Skeletal muscle tissue (tissue), 4 donors: ENCODE results near the gene MPP3. TPM values are rescaled to one million over a fixed set of nuclear protein-coding genes. Genes with fewer than 3 reads are reported as not detected.
A peak's percentile ranks its signal among the peaks of the same experiment; 100 is the strongest.
"Not testable (repeated sequence)": the region's sequence is repeated elsewhere in the genome, so short reads cannot be mapped to it uniquely, and the experiment has no call there.

Source experiments
- H3K27ac ChIP-seq: one replicate; pipeline ENCODE4 v1.7.0; 2013; ENCODE audit warnings: mild to moderate bottlenecking, low read depth, low read length, inconsistent platforms
- H3K27me3 ChIP-seq, 3 donors: one replicate each; pipeline ENCODE4 v1.7.0; 2013; ENCODE audit warnings: low read length in 3 of 3; ENCODE audit not compliant: control insufficient read depth in 3 of 3, insufficient read depth in 3 of 3
- H3K36me3 ChIP-seq, 3 donors: one replicate each; pipeline ENCODE4 v1.7.0; 2013; ENCODE audit warnings: low read length in 3 of 3; ENCODE audit not compliant: control insufficient read depth in 3 of 3, insufficient read depth in 3 of 3
- H3K4me1 ChIP-seq, 3 donors: one replicate each; pipeline ENCODE4 v1.7.0; 2013; ENCODE audit warnings: low read length in 3 of 3, mild to moderate bottlenecking in 3 of 3; ENCODE audit not compliant: control insufficient read depth in 3 of 3, insufficient read depth in 3 of 3
- H3K4me3 ChIP-seq, 3 donors: one replicate each; pipeline ENCODE4 v1.7.0; 2013; ENCODE audit warnings: low read length in 3 of 3
- H3K9ac ChIP-seq, 3 donors: one replicate each; pipeline ENCODE4 v1.7.0; 2013; ENCODE audit warnings: low read length in 3 of 3, mild to moderate bottlenecking in 3 of 3, moderate library complexity in 2 of 3, low read depth in 1 of 3
- H3K9me3 ChIP-seq, 3 donors: one replicate each; pipeline ENCODE4 v1.7.0; 2013; ENCODE audit warnings: low read length in 3 of 3; ENCODE audit not compliant: control insufficient read depth in 3 of 3
- total RNA-seq: library from RNA; depleted of rRNA; stranded (reverse); fragments of >200 nt; gene quantifications from one replicate; pipeline ENCODE4 v1.2.3, GENCODE V29; 2014
- donor health status: Osteomylitis.

MPP3 gene
- total RNA-seq, 1 donor from 2014 or later: 4.2 TPM

DNA sequence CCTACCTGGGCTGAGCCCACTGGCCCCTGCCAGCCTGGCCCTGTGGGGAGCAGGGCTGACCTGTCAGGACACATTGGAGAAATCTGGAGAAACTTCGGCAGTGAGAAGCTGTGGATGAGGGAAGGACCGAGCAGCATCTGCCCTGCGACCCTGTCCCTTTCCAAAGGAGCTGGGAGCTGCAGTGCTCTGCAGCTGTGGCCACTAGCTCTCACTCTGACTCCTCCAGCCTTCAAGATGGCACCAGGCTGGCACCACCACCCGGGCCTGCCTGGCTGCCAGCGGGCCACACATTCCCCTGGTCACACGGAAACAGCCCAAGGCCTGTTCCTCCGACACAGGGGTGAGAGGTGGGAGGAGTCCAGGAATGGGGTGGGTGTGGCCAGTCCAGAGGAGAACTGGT is 44.1 kb upstream of the MPP3 start:
- Histone ChIP-seq H3K27ac (no peak overlapping the region), H3K9ac (no peak overlapping the region), H3K4me1 (peaks cover 15 to 23% (median 19%) of the 10 kb centered on the region in 3 donors), H3K4me3 (no peak overlapping the region), H3K27me3 (peaks cover 0 to 5% (median 3%) of the 10 kb centered on the region in 3 donors), H3K36me3 (peaks cover 0 to 2% (median 0%) of the 10 kb centered on the region in 3 donors), H3K9me3 (no peaks in the 10 kb centered on the region)

DNA sequence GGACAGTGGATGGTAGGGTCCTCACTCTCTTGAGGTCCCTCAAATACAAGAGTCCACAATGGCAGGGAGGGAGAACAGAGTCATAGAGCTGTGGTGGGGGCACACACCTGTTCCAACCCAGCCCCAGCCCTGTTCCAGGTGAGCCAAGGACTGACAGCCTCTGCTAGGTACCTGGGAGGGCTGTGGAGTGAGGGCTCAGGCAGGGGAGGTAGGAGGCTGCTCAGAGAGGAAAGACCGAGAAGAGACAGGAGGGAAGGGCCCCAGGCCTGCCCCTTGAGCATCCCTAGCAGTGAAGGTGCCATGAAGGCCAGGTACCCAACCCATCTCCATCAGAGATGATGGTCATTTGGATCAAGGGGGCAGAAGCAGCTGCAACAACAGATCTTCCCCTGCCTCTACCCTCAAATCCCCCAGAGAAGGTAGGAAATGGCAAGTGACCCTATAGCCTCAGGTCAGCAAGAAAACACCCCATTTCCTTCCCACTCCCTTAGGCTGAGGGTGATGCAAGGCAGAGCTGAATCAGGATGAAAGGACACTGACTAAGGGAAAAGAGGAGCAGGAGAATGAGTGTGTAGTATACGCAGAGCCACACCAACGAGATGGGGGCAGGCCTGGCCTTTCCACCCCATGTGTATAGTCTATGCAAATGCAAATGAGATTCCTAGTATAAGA is 42.7 kb upstream of the MPP3 start:
- Histone ChIP-seq H3K4me1 (peaks cover 15 to 23% (median 19%) of the 10 kb centered on the region in 3 donors), H3K27ac (no peak overlapping the region), H3K9me3 (no peaks in the 10 kb centered on the region), H3K27me3 (peaks cover 0 to 5% (median 4%) of the 10 kb centered on the region in 3 donors), H3K36me3 (no peaks in the 10 kb centered on the region), H3K9ac (no peak overlapping the region), H3K4me3 (no peak overlapping the region)

- no peaks in the 10 kb centered on the region for H3K36me3 ChIP-seq
- H3K27ac ChIP-seq: no peak overlapping the region
- H3K4me3 ChIP-seq: no peak overlapping the region
These were observed 41.3 kb upstream of the MPP3 start for GRCh38 chr17:43874293-43874692.

DNA sequence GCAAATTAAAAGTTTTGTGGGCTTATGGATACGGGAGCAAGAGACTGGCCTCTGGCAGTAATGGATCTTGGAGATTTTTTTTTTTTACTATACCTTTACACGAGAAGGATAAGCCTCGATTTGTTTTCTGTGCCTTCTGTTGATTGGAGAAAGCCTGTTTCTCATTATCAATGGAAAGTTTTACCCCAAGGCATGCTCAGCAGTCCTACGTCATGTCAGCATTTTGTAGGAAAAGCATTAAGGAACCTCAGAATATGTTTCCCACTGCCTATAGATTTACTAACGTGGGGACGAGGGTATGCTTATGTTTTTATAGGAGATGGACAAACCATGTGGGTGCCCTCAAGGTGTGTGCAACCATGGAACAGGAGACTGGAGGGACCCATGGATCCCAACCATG is 40.9 kb upstream of the MPP3 start:
- Histone ChIP-seq H3K9me3 (no peaks in the 10 kb centered on the region), H3K4me3 (no peak overlapping the region), H3K36me3 (no peaks in the 10 kb centered on the region), H3K9ac (no peak overlapping the region), H3K27me3 (peaks cover 2 to 8% (median 7%) of the 10 kb centered on the region in 3 donors), H3K4me1 (peaks cover 5 to 6% (median 6%) of the 10 kb centered on the region in 3 donors), H3K27ac (no peak overlapping the region)

More at GRCh38 chr17:43874293-43874692, 41.3 kb upstream of the MPP3 start:
- Histone ChIP-seq H3K4me1 (peaks cover 7 to 11% (median 9%) of the 10 kb centered on the region in 3 donors), H3K9me3 (no peaks in the 10 kb centered on the region), H3K27me3 (peaks cover 2 to 8% (median 7%) of the 10 kb centered on the region in 3 donors), H3K9ac (no peak overlapping the region)

GRCh38 chr17:43873091-43873490 is 40.1 kb upstream of the MPP3 start:
- H3K27ac ChIP-seq: no peak overlapping the region
- H3K4me1 ChIP-seq: no peaks in the 10 kb centered on the region
- H3K9me3 ChIP-seq: no peaks in the 10 kb centered on the region
- no peak overlapping the region for H3K4me3 ChIP-seq
- no peak overlapping the region for H3K9ac ChIP-seq
- H3K27me3 ChIP-seq: peaks cover 2 to 8% (median 7%) of the 10 kb centered on the region in 3 donors
- H3K36me3 ChIP-seq: no peaks in the 10 kb centered on the region

- Histone ChIP-seq H3K27me3 (peaks cover 2 to 8% (median 7%) of the 10 kb centered on the region in 3 donors), H3K36me3 (no peaks in the 10 kb centered on the region), H3K27ac (no peak overlapping the region), H3K9me3 (no peaks in the 10 kb centered on the region), H3K4me3 (peak overlapping the region in 1 of 3 donors; percentile 10), H3K9ac (no peak overlapping the region), H3K4me1 (no peaks in the 10 kb centered on the region)
These were observed 39.2 kb upstream of the MPP3 start for GRCh38 chr17:43871946-43872690.

DNA sequence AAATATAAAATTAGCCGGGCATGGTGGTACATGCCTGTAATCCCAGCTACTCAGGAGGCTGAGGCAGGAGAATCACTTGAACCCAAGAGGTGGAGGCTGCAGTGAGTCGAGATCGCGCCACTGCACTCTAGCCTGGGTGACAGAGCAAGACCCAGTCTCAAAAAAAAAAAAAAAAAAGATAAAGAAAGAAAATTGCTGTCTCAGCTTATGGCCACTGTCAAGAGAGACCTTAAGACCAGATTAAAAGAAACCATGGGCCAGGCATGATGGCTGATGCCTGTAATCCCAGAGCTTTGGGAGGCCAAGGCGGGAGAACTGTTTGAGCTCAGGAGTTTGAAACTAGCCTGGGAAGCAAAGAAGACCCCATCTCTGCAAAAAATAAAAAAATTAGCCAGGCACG is 36.1 kb upstream of the MPP3 start:
- not testable (repeated sequence) for H3K9me3 ChIP-seq, H3K9ac ChIP-seq, H3K27ac ChIP-seq, H3K36me3 ChIP-seq, H3K4me1 ChIP-seq, H3K27me3 ChIP-seq, H3K4me3 ChIP-seq

DNA sequence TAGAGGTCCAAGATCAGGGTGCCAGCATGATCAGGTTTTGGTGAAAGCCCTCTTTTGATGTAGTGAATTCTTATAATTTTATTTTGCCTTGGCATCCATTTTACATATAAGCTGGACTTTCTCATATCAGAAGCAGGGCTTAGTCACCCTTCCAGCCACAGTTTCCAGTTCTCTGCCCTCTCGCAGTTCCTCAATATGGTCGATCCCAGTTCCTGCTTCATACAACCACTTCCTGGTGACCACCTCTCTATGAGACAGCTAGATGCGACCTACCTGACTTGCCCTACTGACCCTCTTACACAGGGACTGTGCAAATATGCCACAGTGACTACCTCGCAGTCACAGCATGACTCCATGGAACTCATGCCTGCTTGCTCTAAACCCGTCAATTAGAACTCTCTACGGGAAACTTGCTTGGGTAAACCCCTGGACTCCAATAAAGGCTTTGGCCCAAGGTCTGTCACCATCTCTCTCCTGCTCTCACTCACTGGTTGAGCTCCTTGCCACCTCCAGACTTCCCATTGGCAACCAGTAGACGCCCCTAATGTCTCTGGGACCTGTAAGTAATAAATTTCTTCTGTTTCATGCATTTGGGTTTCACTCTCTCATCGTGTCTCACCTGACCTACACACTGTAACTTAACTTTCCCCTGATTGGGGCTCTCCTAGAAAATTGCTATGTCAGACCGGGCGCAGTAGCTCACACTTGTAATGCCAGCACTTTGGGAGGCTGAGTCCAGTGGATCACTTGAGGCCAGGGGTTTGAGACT is 35.5 kb upstream of the MPP3 start:
- no peak overlapping the region for H3K27ac ChIP-seq
- no peaks in the 10 kb centered on the region for H3K36me3 ChIP-seq
- H3K9ac ChIP-seq: no peak overlapping the region
- H3K27me3 ChIP-seq: peaks cover 2 to 5% (median 3%) of the 10 kb centered on the region in 3 donors
- no peak overlapping the region for H3K4me3 ChIP-seq
- H3K4me1 ChIP-seq: no peaks in the 10 kb centered on the region
- no peaks in the 10 kb centered on the region for H3K9me3 ChIP-seq

DNA sequence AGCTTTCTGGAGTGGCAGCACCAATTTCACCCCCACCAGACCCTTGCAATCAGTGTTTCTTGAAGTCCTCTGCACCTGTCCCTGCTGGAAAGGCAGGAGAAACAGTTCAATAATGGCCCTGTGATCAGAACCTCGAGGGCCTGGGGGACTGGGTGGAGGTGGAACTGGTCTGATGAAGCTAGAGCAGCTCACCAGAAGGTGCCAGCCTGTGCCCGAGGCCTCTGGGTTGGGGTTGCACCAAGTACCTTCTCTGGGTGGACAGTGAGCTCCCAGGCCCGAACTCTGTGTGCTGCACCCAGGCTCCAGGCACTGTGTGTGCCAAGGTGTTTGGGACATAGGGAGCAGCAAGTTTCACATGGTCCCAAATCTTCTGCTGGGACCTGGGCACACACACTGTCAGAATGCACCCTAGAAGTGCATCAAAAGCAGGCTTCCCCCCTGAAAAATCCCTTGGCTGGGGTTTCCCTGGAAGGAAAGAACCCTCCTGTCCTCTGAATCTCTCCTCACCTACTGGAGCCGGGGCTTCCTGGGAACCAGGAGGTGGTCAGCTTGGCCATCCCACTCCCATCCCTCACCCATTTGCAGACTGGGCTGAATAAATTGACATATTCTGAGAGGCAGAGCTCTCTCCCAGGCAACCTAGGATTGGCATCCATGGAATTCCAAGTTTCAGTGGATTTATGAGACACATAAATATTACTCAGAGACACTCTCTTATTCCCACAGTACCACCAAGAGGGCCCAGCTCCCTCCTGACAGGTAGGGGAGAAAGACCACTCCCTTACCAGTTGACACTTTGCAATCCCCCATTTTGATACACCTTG is 31.4 kb upstream of the MPP3 start:
- no peaks in the 10 kb centered on the region for H3K27me3 ChIP-seq

More for the DNA sequence above, 31.4 kb upstream of the MPP3 start:
- no peaks in the 10 kb centered on the region for H3K9me3 ChIP-seq
- no peak overlapping the region for H3K9ac ChIP-seq
- no peak overlapping the region for H3K27ac ChIP-seq
- peaks cover 6 to 19% (median 18%) of the 10 kb centered on the region in 3 donors for H3K4me1 ChIP-seq
- no peak overlapping the region for H3K4me3 ChIP-seq
- no peaks in the 10 kb centered on the region for H3K36me3 ChIP-seq
